ENCODE results near the gene HVCN1.
"Not testable (repeated sequence)": the region's sequence is repeated elsewhere in the genome, so short reads cannot be mapped to it uniquely, and the experiment has no call there.

The HVCN1 gene

DNA sequence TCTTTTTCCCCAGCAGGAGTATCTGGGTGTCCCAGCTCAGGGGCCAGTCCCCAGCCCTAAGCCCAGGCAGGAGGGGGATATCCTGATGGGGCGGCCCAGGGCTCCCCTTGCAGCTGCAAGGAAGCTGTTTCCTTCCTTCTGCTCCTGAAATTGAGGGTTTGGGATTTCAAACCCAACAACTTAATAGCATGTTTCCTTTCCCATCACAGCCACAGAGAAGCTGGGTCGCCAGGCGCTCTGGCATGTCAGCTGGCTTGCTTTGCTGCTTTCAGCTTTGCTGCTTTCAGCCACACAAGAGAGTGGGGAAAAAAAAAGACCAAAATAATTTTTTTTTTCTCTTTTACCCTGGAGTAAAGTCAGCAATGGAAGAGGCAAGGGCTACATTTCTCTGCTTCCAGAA is 30.0 kb downstream of the HVCN1 start:
- no peak overlapping the region for H3K27ac ChIP-seq
- DNase-seq = no peak
- in situ Hi-C loops (cut with HindIII; ENCODE audit: low pct_ligation_motif_present, low sequenced_read_pairs) = no loop called here
- H3K4me3 ChIP-seq (ENCODE audit: low read depth, low read length) = no peak overlapping the region
- H3K27me3 ChIP-seq (replicated peaks) = no peaks in the 10 kb centered on the region
- no peaks in the 10 kb centered on the region for H3K36me3 ChIP-seq (replicated peaks)
- TF ChIP-seq, protein P1, sequence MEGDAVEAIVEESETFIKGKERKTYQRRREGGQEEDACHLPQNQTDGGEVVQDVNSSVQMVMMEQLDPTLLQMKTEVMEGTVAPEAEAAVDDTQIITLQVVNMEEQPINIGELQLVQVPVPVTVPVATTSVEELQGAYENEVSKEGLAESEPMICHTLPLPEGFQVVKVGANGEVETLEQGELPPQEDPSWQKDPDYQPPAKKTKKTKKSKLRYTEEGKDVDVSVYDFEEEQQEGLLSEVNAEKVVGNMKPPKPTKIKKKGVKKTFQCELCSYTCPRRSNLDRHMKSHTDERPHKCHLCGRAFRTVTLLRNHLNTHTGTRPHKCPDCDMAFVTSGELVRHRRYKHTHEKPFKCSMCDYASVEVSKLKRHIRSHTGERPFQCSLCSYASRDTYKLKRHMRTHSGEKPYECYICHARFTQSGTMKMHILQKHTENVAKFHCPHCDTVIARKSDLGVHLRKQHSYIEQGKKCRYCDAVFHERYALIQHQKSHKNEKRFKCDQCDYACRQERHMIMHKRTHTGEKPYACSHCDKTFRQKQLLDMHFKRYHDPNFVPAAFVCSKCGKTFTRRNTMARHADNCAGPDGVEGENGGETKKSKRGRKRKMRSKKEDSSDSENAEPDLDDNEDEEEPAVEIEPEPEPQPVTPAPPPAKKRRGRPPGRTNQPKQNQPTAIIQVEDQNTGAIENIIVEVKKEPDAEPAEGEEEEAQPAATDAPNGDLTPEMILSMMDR (IDR thresholded peaks at IDR 0.05; ENCODE audit: low read depth, low read length, missing control alignments) = no peak

DNA sequence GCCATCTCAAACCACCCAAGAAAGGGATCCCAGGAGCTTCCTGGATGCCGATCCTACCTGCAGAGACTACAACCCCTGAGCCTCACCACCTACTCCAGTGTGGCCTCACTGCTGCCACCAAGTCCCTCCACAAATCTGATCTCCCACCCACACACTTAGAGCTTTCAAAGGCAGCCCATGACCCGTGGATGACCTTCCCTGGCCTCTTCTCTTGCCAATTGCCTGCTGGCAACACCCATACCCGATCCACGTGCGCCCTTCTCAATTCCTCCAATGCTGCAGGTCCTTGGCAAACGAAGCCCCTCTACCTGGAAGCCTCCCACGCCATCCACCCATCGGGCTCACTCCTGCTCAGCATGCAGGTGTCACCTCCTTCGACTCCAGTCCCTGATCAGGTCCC is 30.7 kb downstream of the HVCN1 start:
- DNase-seq = no peak
- Histone ChIP-seq H3K27me3 (replicated peaks) (no peaks in the 10 kb centered on the region), H3K36me3 (replicated peaks) (no peaks in the 10 kb centered on the region), H3K27ac (no peak overlapping the region), H3K4me3 (ENCODE audit: low read depth, low read length) (no peak overlapping the region)
- TF ChIP-seq, protein P1 (IDR thresholded peaks at IDR 0.05; ENCODE audit: low read depth, low read length, missing control alignments) = no peak
- in situ Hi-C loops (cut with HindIII; ENCODE audit: low pct_ligation_motif_present, low sequenced_read_pairs) = no loop called here

DNA sequence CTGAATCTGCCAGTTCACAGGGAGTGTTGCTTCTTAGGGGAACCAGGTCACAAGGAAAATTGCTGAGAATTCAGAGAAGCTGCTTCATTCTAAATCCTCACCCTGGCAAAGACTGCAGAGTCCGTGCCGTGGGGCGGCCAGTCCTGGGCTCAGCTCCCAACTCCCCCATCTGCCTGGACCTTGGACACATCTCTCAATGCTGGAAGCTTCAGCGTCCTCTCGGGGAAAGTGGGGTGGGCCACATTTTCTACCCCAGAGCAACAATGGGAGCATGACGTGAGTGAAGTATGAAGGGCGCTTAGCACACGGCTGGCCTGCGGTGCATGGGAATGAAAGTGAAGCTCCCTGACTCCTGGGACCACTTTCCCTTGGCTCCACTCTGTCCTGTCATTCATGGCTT is 31.2 kb downstream of the HVCN1 start:
- in situ Hi-C loops (cut with HindIII; ENCODE audit: low pct_ligation_motif_present, low sequenced_read_pairs) = no loop called here
- DNase-seq = no peak
- Histone ChIP-seq H3K27ac (no peak overlapping the region), H3K4me3 (ENCODE audit: low read depth, low read length) (no peak overlapping the region), H3K27me3 (replicated peaks) (no peaks in the 10 kb centered on the region), H3K36me3 (replicated peaks) (no peaks in the 10 kb centered on the region)
- TF ChIP-seq, protein P1 (IDR thresholded peaks at IDR 0.05; ENCODE audit: low read depth, low read length, missing control alignments) = no peak

DNA sequence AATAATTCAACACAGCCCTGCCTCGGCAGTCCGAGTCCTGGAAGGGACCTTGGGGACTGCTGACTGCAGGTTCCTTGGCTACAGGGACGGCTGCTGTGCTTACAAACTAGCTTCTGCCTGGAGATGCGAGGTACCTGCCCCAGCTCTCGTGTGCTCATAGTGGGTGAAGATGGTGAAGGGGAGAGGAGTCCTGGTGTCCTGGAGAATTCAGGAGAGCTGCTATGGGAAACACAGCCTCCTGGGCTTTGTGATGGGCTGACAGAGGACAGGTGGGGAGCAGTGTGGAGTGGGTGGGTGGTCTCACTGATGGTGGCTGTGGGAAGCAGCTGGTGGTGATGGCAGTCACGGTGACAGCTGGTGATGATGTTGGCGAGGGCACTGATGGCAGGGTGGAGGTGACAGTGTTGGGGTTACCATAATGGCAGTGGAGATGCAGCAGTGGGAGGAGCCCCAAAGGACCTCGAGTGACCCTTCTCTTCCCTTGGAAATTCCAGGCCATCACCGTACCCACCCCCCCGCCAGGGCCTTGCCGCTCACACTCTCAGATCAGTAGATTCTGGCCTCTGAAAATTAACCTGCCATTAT is 32.8 kb downstream of the HVCN1 start:
- H3K4me3 ChIP-seq (ENCODE audit: low read depth, low read length) = no peak overlapping the region
- TF ChIP-seq, protein P1 (IDR thresholded peaks at IDR 0.05; ENCODE audit: low read depth, low read length, missing control alignments) = no peak
- in situ Hi-C loops (cut with HindIII; ENCODE audit: low pct_ligation_motif_present, low sequenced_read_pairs) = no loop called here
- no peak overlapping the region for H3K27ac ChIP-seq
- no peaks in the 10 kb centered on the region for H3K27me3 ChIP-seq (replicated peaks)
- DNase-seq = no peak
- no peaks in the 10 kb centered on the region for H3K36me3 ChIP-seq (replicated peaks)

DNA sequence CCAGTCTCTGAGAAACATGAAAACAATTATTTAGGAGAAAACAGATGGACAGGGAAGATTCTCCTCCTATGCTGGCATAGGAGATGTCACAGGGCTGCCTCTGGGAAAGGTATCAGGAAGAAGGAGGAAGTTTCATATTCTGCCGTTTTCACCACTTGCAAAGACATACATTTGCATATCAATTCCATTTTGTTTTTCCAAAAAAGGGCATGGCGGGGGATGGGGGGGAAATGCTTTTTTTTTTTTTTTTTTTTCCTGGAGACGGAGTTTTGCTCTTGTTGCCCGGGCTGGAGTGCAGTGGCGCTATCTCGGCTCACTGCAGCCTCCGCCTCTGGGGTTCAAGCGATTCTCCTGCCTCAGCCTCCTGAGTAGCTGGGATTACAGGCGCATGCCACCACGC is 34.7 kb downstream of the HVCN1 start:
- H3K27me3 ChIP-seq (replicated peaks); H3K36me3 ChIP-seq (replicated peaks); H3K4me3 ChIP-seq (ENCODE audit: low read depth, low read length); DNase-seq; in situ Hi-C loops (cut with HindIII; ENCODE audit: low pct_ligation_motif_present, low sequenced_read_pairs); H3K27ac ChIP-seq: not testable (repeated sequence)

DNA sequence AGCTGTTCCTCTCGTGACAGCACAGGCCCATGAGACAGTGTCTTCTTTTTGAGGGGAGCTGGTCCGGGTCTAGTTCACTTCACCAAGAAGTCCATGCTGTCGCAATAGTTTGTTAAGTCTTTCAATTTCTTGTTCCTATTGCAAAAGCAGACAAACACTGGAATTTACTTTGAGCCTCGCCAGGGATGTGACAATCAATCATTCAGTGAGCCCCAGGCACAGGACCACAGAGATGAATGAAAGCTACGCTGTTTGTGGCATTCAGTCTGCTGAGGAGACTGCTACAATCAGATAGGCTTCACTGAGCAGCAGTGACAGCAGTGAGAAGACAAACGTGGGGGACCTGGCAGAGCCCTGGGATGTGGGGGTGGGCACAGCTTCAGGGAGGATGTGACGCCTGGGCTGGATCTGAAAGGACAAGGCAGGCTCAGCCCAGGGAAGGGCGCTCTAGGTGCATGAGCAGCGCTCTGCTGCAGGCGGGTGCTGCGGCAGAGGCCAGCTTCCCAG is 39.5 kb downstream of the HVCN1 start:
- no peak for DNase-seq
- Histone ChIP-seq H3K4me3 (ENCODE audit: low read depth, low read length) (no peak overlapping the region), H3K27me3 (replicated peaks) (no peaks in the 10 kb centered on the region), H3K36me3 (replicated peaks) (no peaks in the 10 kb centered on the region), H3K27ac (no peak overlapping the region)
- in situ Hi-C loops (cut with HindIII; ENCODE audit: low pct_ligation_motif_present, low sequenced_read_pairs) = no loop called here
- TF ChIP-seq, protein P1 (IDR thresholded peaks at IDR 0.05; ENCODE audit: low read depth, low read length, missing control alignments) = no peak
